Measurements from ENCODE around the gene C1QTNF12. TPM values are rescaled to one million over a fixed set of nuclear protein-coding genes. Genes with fewer than 3 reads are reported as not detected.
A peak's percentile ranks its signal among the peaks of the same experiment; 100 is the strongest.

Gene C1QTNF12
- total RNA-seq, 3 donors from 2014 or later, result 21.5 to 54.0 (median 36.5) TPM

- H3K4me1 ChIP-seq (ENCODE audit: low read depth), result peaks cover 12% of the 10 kb centered on the region
- no peak overlapping the region for H3K4me3 ChIP-seq
- DNase-seq, result no peak
- intact Hi-C loops (cut with DNase I, micrococcal nuclease), result no loop called here
- no peaks in the 10 kb centered on the region for H3K36me3 ChIP-seq (ENCODE audit: low read depth)
- H3K9me3 ChIP-seq, result no peaks in the 10 kb centered on the region
- no peak for ATAC-seq
- no peak for TF ChIP-seq CTCF (IDR thresholded peaks at IDR 0.05)
These were observed 46.3 kb upstream of the C1QTNF12 start for GRCh38 chr1:1292851-1293250.

GRCh38 chr1:1292442-1292779, 45.9 kb upstream of the C1QTNF12 start:
- DNase-seq, result no peak
- no peak for ATAC-seq

GRCh38 chr1:1291548-1292441, 45.3 kb upstream of the C1QTNF12 start:
- intact Hi-C loops (cut with DNase I, micrococcal nuclease), result no loop called here
- no peaks in the 10 kb centered on the region for H3K9me3 ChIP-seq
- H3K36me3 ChIP-seq (ENCODE audit: low read depth), result no peaks in the 10 kb centered on the region
- TF ChIP-seq CTCF (IDR thresholded peaks at IDR 0.05), result peak; percentile 35
- no peak overlapping the region for H3K4me3 ChIP-seq
- DNase-seq (peak in 2 of 3 donors; percentile 85 to 88), ATAC-seq (peak; percentile 87)
- peaks cover 12% of the 10 kb centered on the region for H3K4me1 ChIP-seq (ENCODE audit: low read depth)

More at GRCh38 chr1:1292442-1292779, 45.9 kb upstream of the C1QTNF12 start:
- TF ChIP-seq CTCF (IDR thresholded peaks at IDR 0.05), result no peak
- intact Hi-C loops (cut with DNase I, micrococcal nuclease), result no loop called here
- Histone ChIP-seq H3K4me1 (ENCODE audit: low read depth) (peaks cover 12% of the 10 kb centered on the region), H3K36me3 (ENCODE audit: low read depth) (no peaks in the 10 kb centered on the region), H3K4me3 (no peak overlapping the region), H3K9me3 (no peaks in the 10 kb centered on the region)

- H3K9me3 ChIP-seq, result no peaks in the 10 kb centered on the region
These were observed 44.6 kb upstream of the C1QTNF12 start for GRCh38 chr1:1291023-1291528.

GRCh38 chr1:1290238-1290731, 43.8 kb upstream of the C1QTNF12 start:
- peak; percentile 67 for ATAC-seq
- Histone ChIP-seq H3K4me1 (ENCODE audit: low read depth) (peaks cover 18% of the 10 kb centered on the region), H3K9me3 (no peaks in the 10 kb centered on the region), H3K4me3 (no peak overlapping the region), H3K36me3 (ENCODE audit: low read depth) (no peaks in the 10 kb centered on the region)
- intact Hi-C loops (cut with DNase I, micrococcal nuclease), result no loop called here
- DNase-seq, result peak in 2 of 3 donors; percentile 82 to 87
- peak; percentile 66 for TF ChIP-seq CTCF (IDR thresholded peaks at IDR 0.05)

More at GRCh38 chr1:1291023-1291528, 44.6 kb upstream of the C1QTNF12 start:
- H3K36me3 ChIP-seq (ENCODE audit: low read depth), result no peaks in the 10 kb centered on the region
- TF ChIP-seq CTCF (IDR thresholded peaks at IDR 0.05), result no peak
- ATAC-seq, result peak; percentile 56
- peaks cover 12% of the 10 kb centered on the region for H3K4me1 ChIP-seq (ENCODE audit: low read depth)
- intact Hi-C loops (cut with DNase I, micrococcal nuclease), result no loop called here
- peak in 2 of 3 donors; percentile 42 to 67 for DNase-seq
- H3K4me3 ChIP-seq, result no peak overlapping the region

Measured in mucosa of descending colon (tissue), 3 donors.